Motor neuron (in vitro differentiated cells): ENCODE data around the gene GDNF. TPM values are rescaled to one million over a fixed set of nuclear protein-coding genes. Genes with fewer than 3 reads are reported as not detected.
"Not testable (repeated sequence)": the region's sequence is repeated elsewhere in the genome, so short reads cannot be mapped to it uniquely, and the experiment has no call there.

ENCODE experiments used
- ATAC-seq, 8 experiments: fragments of 200-7000 bp; cut with Tn5 transposase; replicated peaks in 6 of 8; 2 replicates each; pipeline ENCODE4 v1.8.0; 2021; ENCODE audit warnings: mild to moderate bottlenecking in 8 of 8, moderate library complexity in 8 of 8
- H3K27ac ChIP-seq, 2 donors: fragments of 250-450 bp; sonication (Bioruptor Pico); 2 replicates each; pipeline ENCODE4 v1.9.0; 2021; ENCODE audit warnings: antibody characterized with exemption in 2 of 2, mild to moderate bottlenecking in 2 of 2, moderate library complexity in 1 of 2
- H3K4me1 ChIP-seq, 2 donors: fragments of 250-450 bp; sonication (Bioruptor Pico); replicated peaks in 1 of 2; 2 replicates each; pipeline ENCODE4 v1.6.1; 2021; ENCODE audit warnings: antibody characterized with exemption in 2 of 2, mild to moderate bottlenecking in 2 of 2, moderate library complexity in 1 of 2
- H3K4me3 ChIP-seq, 5 donors: fragments of 250-450 bp; sonication (Bioruptor Pico); 2 replicates each; pipeline ENCODE4 v1.9.0; 2021; ENCODE audit warnings: antibody characterized with exemption in 5 of 5, mild to moderate bottlenecking in 5 of 5, moderate library complexity in 4 of 5
- WGBS, 10 experiments: fragments of 450-650 bp; shearing (Covaris generic); methylation state at CpG; one replicate each; pipeline ENCODE4 v1.0.0; 2022; 5-methylcytosine and 5-hydroxymethylcytosine counted together
- in situ Hi-C, 9 experiments: fragments of 400-800 bp; cut with MboI; loops; one replicate each; pipeline ENCODE4 v1.15.0; 2021; ENCODE audit warnings: low sequenced_read_pairs in 9 of 9, low pct_unique_long_range_greater_than_20kb in 2 of 9; ENCODE audit not compliant: unreplicated experiment in 9 of 9
- total RNA-seq, 8 experiments: library from RNA; unstranded; fragments of 300-600 nt; gene quantifications; 2 replicates each; pipeline versions ENCODE4 v1.2.3 to v1.2.4, GENCODE V29; 2022

GDNF gene
- total RNA-seq, 8 experiments from 2014 or later, result 0.21 to 2.3 (median 0.56) TPM

- no peak for ATAC-seq
- no peak overlapping the region for H3K27ac ChIP-seq
- no peaks in the 10 kb centered on the region for H3K4me1 ChIP-seq
- no peak overlapping the region for H3K4me3 ChIP-seq
- in situ Hi-C loops, result no loop called here
- 76 to 96% (median 85%) methylated on average over 1 to 7 of the region's 7 CpGs; no CpG with 5 or more reads in 2 of the 10 experiments for WGBS, 10 experiments
These were observed 32.1 kb downstream of the GDNF start for GRCh38 chr5:37807621-37808301.

GRCh38 chr5:37807015-37807414, 32.8 kb downstream of the GDNF start:
- in situ Hi-C loops, result no loop called here
- WGBS, 10 experiments, result 80 to 100% (median 100%) methylated on average over 1 to 2 of the region's 2 CpGs; no CpG with 5 or more reads in 2 of the 10 experiments
- H3K27ac ChIP-seq, result no peak overlapping the region
- no peak overlapping the region for H3K4me3 ChIP-seq
- no peak for ATAC-seq
- no peaks in the 10 kb centered on the region for H3K4me1 ChIP-seq

GRCh38 chr5:37806476-37806875, 33.4 kb downstream of the GDNF start:
- ATAC-seq, result no peak
- no peak overlapping the region for H3K27ac ChIP-seq
- no peaks in the 10 kb centered on the region for H3K4me1 ChIP-seq
- 50 to 94% (median 88%) methylated on average over 1 to 7 of the region's 8 CpGs; no CpG with 5 or more reads in 1 of the 10 experiments for WGBS, 10 experiments
- in situ Hi-C loops, result no loop called here
- H3K4me3 ChIP-seq, result no peak overlapping the region

GRCh38 chr5:37806016-37806415, 33.8 kb downstream of the GDNF start:
- Histone ChIP-seq H3K4me3 (no peak overlapping the region), H3K4me1 (no peaks in the 10 kb centered on the region), H3K27ac (no peak overlapping the region)
- in situ Hi-C loops, result no loop called here
- no peak for ATAC-seq
- WGBS, 10 experiments, result 73 to 91% (median 89%) methylated on average over 2 to 11 of the region's 12 CpGs; no CpG with 5 or more reads in 2 of the 10 experiments

- WGBS, 10 experiments, result 70 to 100% (median 90%) methylated on average over 1 to 2 of the region's 2 CpGs; no CpG with 5 or more reads in 3 of the 10 experiments
- Histone ChIP-seq H3K4me1 (no peaks in the 10 kb centered on the region), H3K4me3 (no peak overlapping the region), H3K27ac (no peak overlapping the region)
- in situ Hi-C loops, result no loop called here
- no peak for ATAC-seq
These were observed 35.4 kb downstream of the GDNF start for GRCh38 chr5:37804401-37804800.

GRCh38 chr5:37803487-37803886, 36.4 kb downstream of the GDNF start:
- Histone ChIP-seq H3K4me1 (no peaks in the 10 kb centered on the region), H3K27ac (no peak overlapping the region), H3K4me3 (no peak overlapping the region)
- in situ Hi-C loops, result no loop called here
- no peak for ATAC-seq
- 7 to 80% (median 25%) methylated on average over 1 of the region's 1 CpG; no CpG with 5 or more reads in 5 of the 10 experiments for WGBS, 10 experiments

- Histone ChIP-seq H3K4me3 (no peak overlapping the region), H3K4me1 (no peaks in the 10 kb centered on the region), H3K27ac (no peak overlapping the region)
- WGBS, 10 experiments, result 57 to 100% (median 90%) methylated on average over 1 to 2 of the region's 2 CpGs; no CpG with 5 or more reads in 3 of the 10 experiments
- in situ Hi-C loops, result no loop called here
- ATAC-seq, result no peak
These were observed 38.3 kb downstream of the GDNF start for GRCh38 chr5:37801521-37801920.

GRCh38 chr5:37799865-37800421, 39.9 kb downstream of the GDNF start:
- ATAC-seq, result peak in 1 of 8 experiments; percentile 24
- H3K4me1 ChIP-seq, result no peaks in the 10 kb centered on the region
- WGBS, 10 experiments, result 40 to 100% (median 86%) methylated on average over 1 to 2 of the region's 2 CpGs; no CpG with 5 or more reads in 1 of the 10 experiments
- H3K4me3 ChIP-seq, result no peak overlapping the region
- H3K27ac ChIP-seq, result no peak overlapping the region
- in situ Hi-C loops, result no loop called here

- H3K27ac ChIP-seq, H3K4me1 ChIP-seq, H3K4me3 ChIP-seq, in situ Hi-C loops, ATAC-seq: not testable (repeated sequence)
- WGBS, 10 experiments, result 60 to 100% (median 95%) methylated on average over 1 of the region's 1 CpG; no CpG with 5 or more reads in 4 of the 10 experiments
These were observed 43.4 kb downstream of the GDNF start for GRCh38 chr5:37796435-37796834.

GRCh38 chr5:37795292-37795691, 44.5 kb downstream of the GDNF start:
- H3K4me3 ChIP-seq, in situ Hi-C loops, H3K27ac ChIP-seq, ATAC-seq, H3K4me1 ChIP-seq: not testable (repeated sequence)
- WGBS, 10 experiments, result 0 to 53% (median 34%) methylated on average over 1 to 2 of the region's 2 CpGs; no CpG with 5 or more reads in 4 of the 10 experiments

- ATAC-seq, result peak in 4 of 8 experiments; percentile 58 to 99 (median 80)
- Histone ChIP-seq H3K27ac (no peak overlapping the region), H3K4me1 (no peaks in the 10 kb centered on the region), H3K4me3 (no peak overlapping the region)
- in situ Hi-C loops, result no loop called here
- WGBS, 10 experiments, result 50 to 90% (median 71%) methylated on average over 1 to 2 of the region's 2 CpGs; no CpG with 5 or more reads in 5 of the 10 experiments
These were observed 46.7 kb downstream of the GDNF start for GRCh38 chr5:37792975-37793631.

GRCh38 chr5:37791321-37791720, 48.5 kb downstream of the GDNF start:
- WGBS, 10 experiments, result 33 to 100% (median 79%) methylated on average over 1 to 2 of the region's 2 CpGs; no CpG with 5 or more reads in 1 of the 10 experiments
- Histone ChIP-seq H3K27ac (no peak overlapping the region), H3K4me1 (no peaks in the 10 kb centered on the region), H3K4me3 (no peak overlapping the region)
- in situ Hi-C loops, result no loop called here
- no peak for ATAC-seq

GRCh38 chr5:37789991-37790390, 49.9 kb downstream of the GDNF start:
- H3K4me3 ChIP-seq, result no peak overlapping the region
- in situ Hi-C loops, result no loop called here
- H3K4me1 ChIP-seq, result no peaks in the 10 kb centered on the region
- H3K27ac ChIP-seq, result no peak overlapping the region
- no peak for ATAC-seq
- WGBS, 10 experiments, result 50 to 100% (median 65%) methylated on average over 1 to 2 of the region's 2 CpGs; no CpG with 5 or more reads in 6 of the 10 experiments
